ENCODE data around the gene JAK1. TPM values are rescaled to one million over a fixed set of nuclear protein-coding genes. Genes with fewer than 3 reads are reported as not detected.

JAK1 gene
- total RNA-seq, 1 donor from 2014 or later, result 156 TPM

- peaks cover 6% of the 10 kb centered on the region for H3K36me3 ChIP-seq
- DNase-seq (no peak), ATAC-seq (no peak)
- no peaks in the 10 kb centered on the region for H3K4me1 ChIP-seq
- intact Hi-C loops (cut with DNase I), result no loop called here
- H3K27ac ChIP-seq, result no peak overlapping the region
- no peaks in the 10 kb centered on the region for H3K27me3 ChIP-seq (ENCODE audit: low read depth)
- no peaks in the 10 kb centered on the region for H3K9me3 ChIP-seq
- no peak overlapping the region for H3K4me3 ChIP-seq
- TF ChIP-seq CTCF (IDR thresholded peaks at IDR 0.05), result no peak
Measured at GRCh38 chr1:64975740-64976139, 9.4 kb upstream of the JAK1 start.

- Histone ChIP-seq H3K4me3 (no peak overlapping the region), H3K4me1 (no peaks in the 10 kb centered on the region), H3K27me3 (ENCODE audit: low read depth) (no peaks in the 10 kb centered on the region), H3K36me3 (peaks cover 6% of the 10 kb centered on the region), H3K9me3 (no peaks in the 10 kb centered on the region), H3K27ac (no peak overlapping the region)
- intact Hi-C loops (cut with DNase I), result no loop called here
- ATAC-seq (no peak), DNase-seq (no peak)
- TF ChIP-seq CTCF (IDR thresholded peaks at IDR 0.05), result no peak
Measured at GRCh38 chr1:64975127-64975526, 8.8 kb upstream of the JAK1 start.

GRCh38 chr1:64974288-64974825 lies 8.0 kb upstream of the JAK1 start:
- ATAC-seq (no peak), DNase-seq (no peak)
- H3K4me3 ChIP-seq, result no peak overlapping the region
- H3K27ac ChIP-seq, result no peak overlapping the region
- no peaks in the 10 kb centered on the region for H3K9me3 ChIP-seq
- H3K4me1 ChIP-seq, result no peaks in the 10 kb centered on the region
- H3K36me3 ChIP-seq, result peaks cover 5% of the 10 kb centered on the region
- no peak for TF ChIP-seq CTCF (IDR thresholded peaks at IDR 0.05)
- no peaks in the 10 kb centered on the region for H3K27me3 ChIP-seq (ENCODE audit: low read depth)
- intact Hi-C loops (cut with DNase I), result no loop called here

DNA sequence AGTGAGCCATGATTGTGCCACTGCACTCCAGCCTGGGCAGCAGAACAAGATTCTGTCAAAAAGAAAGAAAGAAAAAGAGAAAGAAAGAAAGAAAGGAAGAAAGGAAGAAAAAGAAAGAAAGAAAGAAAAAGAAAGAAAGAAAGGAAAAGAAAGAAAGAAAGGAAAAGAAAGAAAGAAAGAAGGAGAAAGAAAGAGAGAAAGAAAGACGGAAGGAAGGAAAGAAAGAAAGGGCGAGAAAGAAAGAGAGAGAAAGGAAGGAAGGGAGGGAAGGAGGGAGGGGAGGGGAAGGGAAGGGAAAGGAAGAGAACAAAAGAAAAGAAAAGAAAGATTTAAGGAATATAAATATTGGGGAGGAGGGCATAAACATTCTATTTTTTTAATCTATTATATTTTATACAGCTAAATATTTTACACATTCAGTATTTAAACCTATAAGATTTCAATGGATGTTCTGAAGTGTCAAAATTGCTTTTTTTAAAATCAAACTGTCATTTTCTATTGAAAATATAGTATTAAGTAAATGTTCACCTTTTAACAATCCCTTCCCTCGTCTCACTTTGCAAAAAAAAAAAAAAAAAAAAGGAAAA lies 6.8 kb upstream of the JAK1 start:
- no peak for ATAC-seq
- H3K36me3 ChIP-seq, result no peaks in the 10 kb centered on the region
- H3K4me1 ChIP-seq, result no peaks in the 10 kb centered on the region
- H3K27me3 ChIP-seq (ENCODE audit: low read depth), result no peaks in the 10 kb centered on the region
- TF ChIP-seq CTCF (IDR thresholded peaks at IDR 0.05), result no peak
- H3K4me3 ChIP-seq, result no peak overlapping the region
- no peaks in the 10 kb centered on the region for H3K9me3 ChIP-seq
- intact Hi-C loops (cut with DNase I), result no loop called here
- no peak overlapping the region for H3K27ac ChIP-seq
- DNase-seq, result no peak

DNA sequence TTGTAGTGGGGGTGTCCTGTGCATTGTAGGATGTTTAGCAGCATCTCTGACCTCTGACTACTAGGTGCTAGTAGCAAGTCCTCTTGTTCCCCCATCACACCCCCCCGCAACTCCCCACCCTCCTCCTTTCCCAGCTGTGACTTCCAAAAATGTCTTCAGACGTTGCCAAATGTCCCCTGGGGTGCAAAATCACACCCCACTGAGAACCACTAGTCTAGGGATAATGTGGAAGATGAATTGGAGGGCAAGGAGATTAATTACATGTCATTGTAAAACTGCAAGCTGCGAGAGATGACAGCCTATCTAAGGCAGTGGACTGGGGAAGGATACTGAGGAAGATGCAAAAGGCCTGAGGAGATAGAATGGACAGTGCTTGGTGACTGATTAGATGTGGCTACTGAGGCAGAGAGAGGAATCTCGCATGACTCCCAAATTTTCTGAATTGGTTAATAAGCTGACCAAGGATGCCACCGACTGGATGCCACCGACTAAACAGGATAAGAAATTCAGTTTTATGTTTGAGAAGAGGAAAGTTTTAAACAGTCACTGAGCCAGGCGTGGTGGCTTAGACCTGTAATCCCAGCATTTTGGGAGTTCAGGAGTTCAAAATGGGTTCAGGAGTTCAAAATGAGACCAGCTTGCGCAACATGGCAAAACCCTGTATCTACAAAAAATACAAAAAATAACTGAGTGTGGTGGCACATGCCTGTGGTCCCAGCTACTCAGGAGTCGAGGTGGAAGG lies 3.1 kb upstream of the JAK1 start:
- H3K27ac ChIP-seq, result no peak overlapping the region
- no peak for TF ChIP-seq CTCF (IDR thresholded peaks at IDR 0.05)
- no peaks in the 10 kb centered on the region for H3K9me3 ChIP-seq
- DNase-seq (no peak), ATAC-seq (no peak)
- intact Hi-C loops (cut with DNase I), result no loop called here
- H3K36me3 ChIP-seq, result no peaks in the 10 kb centered on the region
- no peaks in the 10 kb centered on the region for H3K27me3 ChIP-seq (ENCODE audit: low read depth)
- H3K4me1 ChIP-seq, result peaks cover 14% of the 10 kb centered on the region
- H3K4me3 ChIP-seq, result no peak overlapping the region
